HG03103 (cell line): ENCODE results near the gene CNEP1R1.
A peak's percentile ranks its signal among the peaks of the same experiment; 100 is the strongest.
"Not testable (repeated sequence)": the region's sequence is repeated elsewhere in the genome, so short reads cannot be mapped to it uniquely, and the experiment has no call there.

Source experiments
- ATAC-seq: cut with Tn5 transposase; IDR thresholded peaks from one replicate; pipeline ENCODE4 v1.9.1; 2021; ENCODE audit warnings: low read depth; ENCODE audit not compliant: unreplicated experiment

The CNEP1R1 gene, protein sequence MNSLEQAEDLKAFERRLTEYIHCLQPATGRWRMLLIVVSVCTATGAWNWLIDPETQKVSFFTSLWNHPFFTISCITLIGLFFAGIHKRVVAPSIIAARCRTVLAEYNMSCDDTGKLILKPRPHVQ

DNA sequence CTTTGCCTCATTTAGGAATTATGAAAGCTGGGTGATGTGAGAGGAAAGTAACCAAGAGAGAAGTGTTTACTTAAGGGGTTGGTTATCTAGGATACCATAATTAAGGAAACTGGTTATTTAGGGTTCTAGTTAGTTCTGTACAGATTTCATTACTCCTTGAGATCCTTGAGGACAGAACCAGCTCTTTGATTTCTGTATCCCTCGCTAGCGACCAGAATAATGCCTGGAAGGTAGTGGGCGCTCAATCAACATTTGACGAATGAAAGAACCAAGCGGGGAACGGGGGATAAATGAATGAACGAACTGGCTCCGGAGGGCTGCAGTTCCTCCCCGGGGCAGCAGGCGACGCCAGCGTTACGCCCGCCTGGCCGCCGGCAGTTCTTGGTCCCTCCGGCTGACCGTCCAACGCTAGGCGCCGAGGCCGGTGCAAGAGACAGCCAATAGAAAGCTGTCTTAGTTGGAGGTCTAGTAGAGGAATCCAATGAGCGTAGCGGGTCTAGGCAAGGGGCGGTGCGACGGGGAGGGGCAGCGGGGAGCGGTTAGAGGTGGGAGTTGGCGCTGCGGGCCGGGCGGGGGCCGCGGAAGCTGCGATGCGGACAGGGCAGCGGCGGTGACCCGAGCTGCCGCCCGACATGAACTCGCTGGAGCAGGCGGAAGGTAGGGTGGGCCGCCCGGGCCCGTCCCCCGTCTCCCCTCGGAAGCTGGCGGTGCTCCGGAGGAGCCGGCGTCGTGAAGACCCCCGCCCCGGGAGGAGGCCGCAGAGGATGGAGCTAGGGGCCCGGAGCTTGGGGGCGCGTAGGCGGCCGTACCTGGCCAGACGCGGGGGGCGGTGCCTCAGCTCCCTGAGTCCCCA, at the start of gene CNEP1R1:
TSS of gene CNEP1R1 (plus strand) at position 542 of the 853 bp plus-strand sequence. CDS start at position 633, 91 bp downstream.
- peak; percentile 99 for ATAC-seq

DNA sequence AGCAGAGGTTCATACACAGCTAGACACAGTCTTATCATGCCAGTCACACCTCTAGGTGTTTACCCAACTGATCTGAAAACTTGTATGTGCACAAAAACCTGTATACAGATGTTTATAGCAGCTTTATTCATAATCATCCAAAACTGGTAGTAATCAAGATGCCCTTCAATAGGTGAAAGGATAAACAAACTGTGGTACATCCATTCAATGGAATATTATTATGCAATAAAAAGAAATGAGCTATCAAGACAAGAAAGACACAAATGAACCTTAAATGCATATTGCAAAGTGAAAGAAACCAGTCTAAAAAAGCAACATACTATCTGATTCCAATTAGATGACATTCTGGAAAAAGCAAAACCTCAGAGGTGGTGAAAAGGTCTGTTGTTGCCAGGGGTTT, 47.6 kb upstream of the CNEP1R1 start:
- ATAC-seq, result no peak

DNA sequence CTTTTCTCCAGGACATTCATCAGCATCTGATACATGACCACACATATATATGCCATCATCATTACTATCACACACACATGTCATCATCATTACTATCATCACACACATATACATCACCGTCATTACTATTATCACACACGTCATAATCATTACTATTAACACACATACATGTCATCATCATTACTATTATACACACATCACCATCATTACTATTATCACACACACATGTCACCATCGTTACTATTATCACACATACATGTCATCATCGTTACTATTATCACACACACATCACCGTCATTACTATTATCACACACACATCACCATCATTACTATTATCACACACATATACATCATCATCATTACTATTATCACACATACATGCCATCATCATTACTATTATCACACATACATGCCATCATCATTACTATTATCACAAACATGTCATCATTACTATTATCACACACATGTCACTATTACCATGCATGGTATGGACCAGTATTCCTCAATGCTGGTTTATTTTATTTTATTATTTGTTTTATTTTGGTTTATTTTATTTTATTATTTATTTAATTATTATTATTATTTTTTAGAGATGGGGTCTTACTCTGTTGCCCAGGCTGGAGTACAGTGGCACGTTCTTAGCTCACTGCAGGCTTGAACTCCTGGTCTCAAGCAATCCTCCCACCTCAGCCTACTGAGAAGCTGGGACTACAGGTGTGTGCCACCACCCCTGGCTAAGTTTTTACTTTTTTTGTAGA, 46.3 kb upstream of the CNEP1R1 start:
- no peak for ATAC-seq

DNA sequence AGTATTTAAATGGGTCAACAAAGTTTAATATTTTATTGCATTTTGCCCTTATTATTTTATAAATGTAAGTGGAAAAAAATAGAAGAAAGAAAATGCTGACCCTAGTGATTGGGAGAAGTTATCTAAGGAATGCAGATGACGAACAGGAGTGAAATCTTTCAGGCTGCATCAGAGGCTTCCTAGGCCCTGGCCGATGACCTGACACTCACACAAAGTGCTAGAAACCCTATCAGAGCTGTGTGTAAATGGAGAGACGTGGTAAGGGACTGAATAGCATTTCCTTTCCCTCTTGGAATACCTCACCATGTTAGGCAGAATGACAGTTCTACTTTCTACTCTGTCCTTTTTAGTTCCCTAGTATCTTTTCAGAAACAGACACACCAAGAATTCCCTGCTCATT, 44.9 kb upstream of the CNEP1R1 start:
- no peak for ATAC-seq

DNA sequence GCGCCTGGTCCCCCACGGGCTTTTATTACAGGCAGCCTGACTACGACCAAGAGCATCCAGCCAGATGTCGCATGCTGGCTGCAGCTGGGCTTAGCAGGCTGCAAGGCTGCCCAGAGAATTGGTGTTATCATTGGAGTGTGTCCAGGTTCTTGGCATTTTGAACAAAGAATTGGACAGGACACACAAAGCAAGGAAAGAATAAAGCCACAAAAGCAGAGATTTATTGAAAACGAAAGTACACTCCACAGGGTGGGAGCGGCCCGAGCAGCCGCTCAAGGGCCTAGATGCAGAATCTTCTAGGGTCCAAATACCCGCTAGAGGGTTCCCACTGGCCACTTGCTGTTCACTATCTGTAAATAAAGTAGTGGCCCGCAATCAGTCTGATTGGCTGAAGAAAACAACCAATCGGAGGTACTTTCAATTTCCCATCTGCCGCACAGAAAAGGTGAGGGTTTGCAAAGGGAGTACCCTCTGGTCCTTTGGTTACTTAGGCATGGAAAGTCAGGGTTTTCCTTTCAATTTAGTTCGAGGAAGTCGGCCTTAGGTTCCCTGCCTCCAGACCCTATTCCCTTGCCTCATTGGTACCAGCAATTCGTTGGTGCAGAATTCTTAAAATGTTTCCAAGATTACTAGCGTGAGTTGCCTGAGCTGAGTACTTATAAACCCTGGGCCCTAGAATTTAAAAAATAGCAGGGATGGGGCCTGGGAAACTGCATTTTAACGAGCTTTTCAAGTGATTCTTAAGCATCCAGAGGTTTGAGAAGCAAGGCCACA, 38.5 kb upstream of the CNEP1R1 start:
- ATAC-seq, result no peak

DNA sequence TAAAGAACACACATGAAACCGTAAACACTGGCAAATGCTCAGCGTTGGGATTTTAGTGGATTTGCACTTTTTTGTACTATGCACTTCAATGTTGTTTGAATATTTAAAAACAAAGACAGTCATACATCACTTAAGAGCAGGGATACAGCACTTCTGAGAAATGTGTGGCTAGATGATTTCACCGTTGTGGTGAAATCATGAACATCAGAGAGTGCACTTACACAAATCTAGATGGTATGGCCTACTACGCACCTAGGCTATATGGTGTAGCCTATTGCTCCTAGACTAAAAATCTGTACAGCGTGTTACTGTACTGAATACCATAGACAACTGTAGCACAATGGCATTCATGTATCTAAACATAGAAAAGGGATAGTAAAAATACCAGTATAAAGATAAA, 37.6 kb upstream of the CNEP1R1 start:
- no peak for ATAC-seq

DNA sequence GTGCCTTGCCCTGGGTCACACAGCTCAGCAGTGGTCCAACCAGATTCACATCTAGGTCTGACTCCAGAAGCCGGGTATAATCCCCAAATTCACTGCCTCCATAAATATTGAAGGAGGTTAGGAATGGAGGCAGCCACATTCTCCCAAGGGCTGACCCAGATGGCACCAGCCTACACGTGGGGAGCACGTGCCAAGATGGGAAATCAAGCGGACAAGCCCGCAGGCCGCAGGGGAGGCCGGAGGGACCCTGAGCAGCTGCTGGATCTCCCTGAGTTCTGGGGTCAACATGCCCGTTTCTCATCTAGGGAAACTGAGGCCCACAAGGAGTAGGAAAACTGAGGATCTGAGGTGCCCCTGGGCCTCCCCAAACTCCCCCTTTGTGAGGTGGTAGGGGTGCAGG, 32.2 kb upstream of the CNEP1R1 start:
- no peak for ATAC-seq

DNA sequence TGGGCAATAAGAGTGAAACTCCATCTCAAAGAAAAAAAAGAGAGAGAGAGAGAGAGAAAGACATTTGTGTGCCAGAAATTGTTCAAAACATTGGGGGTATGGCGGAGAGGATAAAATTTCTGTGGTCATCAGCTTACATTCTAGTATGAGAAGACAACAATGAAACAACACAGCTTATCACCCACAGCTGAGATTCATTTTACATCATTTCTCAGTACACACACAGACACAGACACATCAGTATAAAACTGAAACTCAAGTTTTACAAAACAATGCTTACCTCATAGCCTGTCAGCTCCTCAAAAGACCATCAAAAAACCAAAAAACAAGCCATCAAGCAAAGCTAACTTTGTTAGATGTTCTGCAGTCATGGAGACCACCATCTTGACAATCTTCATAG, 31.4 kb upstream of the CNEP1R1 start:
- ATAC-seq, result no peak

DNA sequence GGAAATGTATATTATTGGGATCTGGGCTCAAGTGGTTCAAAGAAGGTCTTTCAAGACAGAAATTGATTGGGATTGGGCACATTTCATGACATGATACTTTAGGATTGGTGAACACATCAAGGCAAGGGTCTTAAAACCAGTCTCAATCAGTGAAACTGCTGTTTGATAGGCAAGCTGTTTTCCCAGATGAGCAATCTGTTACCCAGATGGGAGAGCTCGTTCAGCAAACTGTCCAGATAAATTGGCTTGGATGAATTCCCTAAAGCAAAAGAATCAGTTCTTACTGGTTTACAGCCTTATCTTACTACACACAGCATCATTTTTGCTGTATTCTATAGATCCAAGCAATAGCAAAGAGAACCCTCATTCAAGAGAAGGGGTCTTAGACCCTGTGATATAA, 31.0 kb upstream of the CNEP1R1 start:
- ATAC-seq, result no peak

DNA sequence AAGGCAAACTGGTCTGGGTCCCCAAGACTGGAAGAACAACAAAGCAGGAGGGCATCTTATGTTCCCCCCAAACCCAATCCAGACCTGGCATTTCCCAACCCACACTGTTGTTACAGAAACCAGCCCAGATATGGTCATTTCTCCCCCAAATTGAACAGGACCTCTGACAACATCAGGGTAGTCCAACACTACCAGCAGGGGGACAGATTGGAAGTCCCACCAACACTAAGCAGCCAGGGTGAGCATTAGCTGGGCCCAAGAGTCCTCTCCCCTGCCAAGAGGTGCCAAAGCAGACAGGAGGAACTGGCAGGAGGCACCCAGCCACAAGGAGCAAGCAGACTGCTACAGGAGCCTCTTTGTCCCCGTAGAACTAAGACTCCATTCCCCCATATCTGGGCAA, 29.3 kb upstream of the CNEP1R1 start:
- no peak for ATAC-seq

DNA sequence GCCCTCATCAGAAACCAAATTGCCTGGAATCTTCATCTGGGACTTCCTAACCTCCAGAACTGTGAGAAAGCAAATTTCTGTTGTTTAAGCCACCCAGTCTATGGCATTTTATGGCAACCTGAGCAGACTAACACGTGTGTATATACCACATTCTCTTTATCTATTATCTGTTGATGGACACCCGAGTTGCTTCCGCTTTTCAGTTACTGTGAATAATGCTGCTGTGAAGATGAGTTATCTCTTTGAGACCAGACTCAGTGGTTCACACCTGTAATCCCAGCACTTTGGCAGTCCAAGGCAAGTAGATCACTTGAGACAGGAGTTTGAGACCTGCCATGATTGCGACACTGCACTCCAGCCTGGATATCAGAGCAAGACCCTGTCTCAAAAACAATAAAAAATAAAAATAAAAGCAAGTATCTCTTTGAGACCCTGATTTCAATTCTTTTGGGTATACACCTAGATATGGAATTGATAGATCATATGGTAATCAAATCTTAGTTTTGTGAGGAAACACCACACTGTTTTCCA, 27.2 kb upstream of the CNEP1R1 start:
- no peak for ATAC-seq

DNA sequence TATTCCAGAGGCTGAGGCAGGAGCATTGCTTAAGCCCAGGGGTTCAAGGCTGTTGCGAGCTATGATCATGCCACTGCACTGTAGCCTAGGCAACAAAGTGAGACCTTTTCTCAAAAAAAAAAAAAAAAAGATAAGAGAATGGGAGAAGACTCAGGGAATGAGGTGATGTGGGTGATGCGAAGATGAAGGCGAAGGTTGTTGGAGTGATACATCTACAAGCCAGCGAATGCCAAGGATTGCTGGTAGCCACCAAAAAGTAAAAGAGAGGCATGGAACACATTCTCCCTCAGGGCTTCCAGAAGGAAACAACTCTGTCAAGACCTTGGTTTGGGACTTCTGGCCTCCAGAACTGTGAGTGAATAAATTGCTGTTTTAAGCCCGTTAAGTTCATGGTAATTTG, 26.0 kb upstream of the CNEP1R1 start:
- ATAC-seq, result no peak

DNA sequence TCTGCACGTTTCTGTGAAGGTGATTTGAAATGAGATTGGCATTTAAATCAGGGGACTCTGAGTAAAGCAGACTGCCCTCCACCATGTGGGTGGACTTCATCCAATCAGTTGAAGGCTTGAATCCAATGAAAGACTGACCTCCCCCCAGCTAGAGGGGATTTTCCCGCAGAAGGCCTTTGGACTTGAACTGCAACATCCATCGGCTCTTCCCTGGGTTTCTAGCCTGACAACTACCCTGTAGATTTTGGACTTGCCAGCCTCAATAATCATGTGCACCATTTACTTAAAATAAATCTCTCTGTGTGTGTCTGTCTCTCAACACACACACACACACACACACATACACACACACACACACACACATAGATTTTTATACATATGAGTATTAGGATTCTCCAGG, 23.9 kb upstream of the CNEP1R1 start:
- no peak for ATAC-seq

DNA sequence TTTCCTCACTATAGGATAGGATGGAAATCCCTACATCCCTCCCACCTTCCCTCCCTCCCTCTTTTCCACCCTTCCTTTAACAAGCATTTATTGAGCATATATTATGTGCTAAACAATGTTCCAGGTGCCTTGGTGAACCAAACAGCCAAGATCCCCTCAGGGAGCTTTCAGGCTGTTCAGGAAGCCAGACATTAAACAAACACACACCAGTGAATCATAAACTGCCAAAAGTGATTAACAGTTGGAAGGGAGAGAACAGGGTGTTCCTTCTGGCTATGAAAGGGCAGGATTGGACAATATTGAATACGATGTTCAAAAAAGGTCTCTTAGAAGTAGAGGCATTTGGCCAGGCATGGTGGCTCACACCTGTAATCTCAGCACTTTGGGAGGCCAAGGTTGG, 22.8 kb upstream of the CNEP1R1 start:
- no peak for ATAC-seq

DNA sequence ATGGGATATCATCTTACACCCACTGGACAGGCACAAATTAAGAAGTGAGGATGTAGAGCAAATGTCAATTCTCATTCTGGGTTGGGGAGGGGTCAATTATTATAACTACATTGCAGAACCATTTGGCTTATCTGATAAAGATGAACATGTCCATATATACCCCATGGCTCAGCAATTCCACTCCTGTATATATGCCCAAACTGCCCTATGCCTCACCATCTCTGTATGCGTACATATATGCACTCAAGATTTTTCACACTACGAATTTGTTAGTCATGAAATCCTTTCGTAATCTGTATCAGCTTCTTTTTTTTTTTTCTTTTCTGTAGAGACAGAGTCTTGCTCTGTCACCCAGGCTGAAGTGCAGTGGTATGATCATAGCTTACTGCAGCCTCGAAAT, 20.8 kb upstream of the CNEP1R1 start:
- no peak for ATAC-seq

DNA sequence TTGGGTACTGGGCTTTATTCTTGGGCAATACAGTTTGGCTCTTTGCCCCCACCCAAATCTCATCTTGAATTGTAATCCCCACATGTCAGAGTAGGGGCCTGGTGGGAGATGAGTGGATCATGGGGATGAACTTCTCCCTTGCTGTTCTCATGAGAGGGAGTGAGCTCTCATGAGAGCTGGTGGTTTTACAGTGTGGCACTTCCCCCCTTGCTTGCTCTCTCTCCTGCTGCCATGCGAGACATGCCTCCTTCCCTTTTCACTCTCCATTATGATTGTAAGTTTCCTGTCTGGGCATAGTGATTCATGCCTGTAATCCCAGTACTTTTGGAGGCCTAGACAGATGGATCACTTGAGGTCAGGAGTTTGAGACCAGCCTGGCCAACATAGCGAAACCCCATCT, 18.1 kb upstream of the CNEP1R1 start:
- no peak for ATAC-seq

DNA sequence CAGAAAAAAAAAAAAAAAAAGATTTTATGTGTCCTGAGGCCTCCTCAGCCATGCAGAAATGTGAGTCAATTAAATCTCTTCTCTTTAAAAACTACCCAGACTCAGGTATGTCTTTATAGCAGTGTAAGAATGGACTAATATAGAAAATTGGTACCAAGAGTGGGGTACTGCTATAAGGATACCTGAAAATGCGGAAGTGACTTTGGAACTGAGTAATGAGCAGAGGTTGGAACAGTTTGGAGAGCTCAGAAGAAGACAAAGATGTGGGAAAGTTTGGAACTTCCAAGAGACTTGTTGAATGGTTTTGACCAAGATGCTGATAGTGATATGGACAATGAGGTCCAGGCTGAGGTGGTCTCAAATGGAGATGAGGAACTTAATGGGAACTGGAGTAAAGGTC, 17.3 kb upstream of the CNEP1R1 start:
- no peak for ATAC-seq

DNA sequence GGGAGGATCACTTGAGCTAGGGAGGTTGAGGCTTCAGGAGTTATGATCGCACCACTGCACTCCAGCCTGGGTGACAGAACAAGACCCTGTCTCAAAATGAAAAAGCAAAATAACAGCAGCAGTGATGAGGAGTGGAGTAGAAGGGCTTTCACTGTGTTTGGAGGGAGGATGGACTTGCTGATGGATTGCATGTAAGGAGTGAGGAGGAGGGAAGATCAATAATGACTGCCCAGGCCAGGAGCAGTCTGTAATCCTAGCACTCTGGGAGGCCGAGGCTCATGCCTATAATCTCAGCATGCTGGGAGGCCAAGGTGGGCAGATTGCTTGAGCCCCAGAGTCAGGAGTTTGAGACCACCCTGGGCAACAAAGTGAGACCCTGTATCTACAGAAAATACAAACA, 14.8 kb upstream of the CNEP1R1 start:
- no peak for ATAC-seq

DNA sequence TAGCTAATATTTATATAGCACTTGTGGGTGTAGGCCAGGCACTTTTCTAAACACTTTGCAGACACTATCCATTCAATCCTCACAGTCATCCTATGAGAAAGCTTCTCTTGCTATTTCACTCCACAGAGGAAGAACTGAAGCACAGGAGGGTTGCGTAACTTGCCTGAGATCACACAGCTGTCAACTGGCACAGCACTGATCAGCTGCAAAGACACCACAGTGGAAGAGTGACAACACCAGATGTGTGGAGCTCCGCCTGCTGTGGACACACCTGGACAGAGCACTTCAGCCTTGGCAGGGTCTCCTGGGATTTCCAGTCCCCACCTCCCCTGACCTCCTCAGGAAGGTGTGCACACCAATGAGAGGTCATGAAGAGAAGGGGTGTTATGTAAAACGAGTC, 13.3 kb upstream of the CNEP1R1 start:
- ATAC-seq, result no peak

DNA sequence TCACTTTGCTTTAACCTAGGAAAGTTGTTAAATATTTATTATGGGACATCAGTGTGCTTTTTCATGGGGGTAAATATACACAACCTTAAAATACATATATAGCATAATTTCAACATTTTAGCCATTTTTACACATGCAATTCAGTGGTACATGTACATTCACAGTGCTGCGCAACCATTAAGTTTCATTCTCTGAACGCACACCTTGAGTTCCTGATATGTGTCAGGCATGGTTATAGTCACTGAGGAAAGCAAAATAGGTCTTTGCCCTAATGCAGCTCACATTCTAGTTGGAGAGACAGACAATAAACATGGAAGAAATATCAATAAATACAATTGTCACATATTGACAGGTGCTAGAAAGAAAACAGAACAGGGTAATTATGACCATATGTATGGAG, 12.8 kb upstream of the CNEP1R1 start:
- no peak for ATAC-seq

DNA sequence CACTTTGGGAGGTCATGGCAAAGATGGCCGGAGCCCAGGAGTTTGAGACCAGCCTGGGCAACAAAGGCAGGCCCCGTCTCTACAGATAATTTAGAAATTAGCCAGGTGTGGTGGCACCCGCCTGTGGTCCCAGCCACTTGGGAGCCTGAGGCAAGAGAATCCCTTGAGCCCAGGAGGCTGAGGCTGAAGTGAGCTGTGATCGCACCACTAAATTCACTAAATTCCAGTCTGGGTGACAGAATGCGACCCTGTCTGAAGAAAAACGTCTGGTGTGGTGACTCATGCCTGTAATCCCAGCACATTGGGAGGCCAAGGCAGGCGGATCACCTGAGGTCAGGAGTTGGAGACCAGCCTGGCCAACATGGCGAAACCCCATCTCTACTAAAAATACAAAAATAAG, 10.8 kb upstream of the CNEP1R1 start:
- ATAC-seq, result not testable (repeated sequence)
